ENCODE measurements around the gene CLMN. TPM values are rescaled to one million over a fixed set of nuclear protein-coding genes. Genes with fewer than 3 reads are reported as not detected.
A peak's percentile ranks its signal among the peaks of the same experiment; 100 is the strongest.
"Not testable (repeated sequence)": the region's sequence is repeated elsewhere in the genome, so short reads cannot be mapped to it uniquely, and the experiment has no call there.

CLMN gene
- total RNA-seq, 1 donor from 2014 or later = 0.26 TPM

- DNase-seq (ENCODE audit: low read depth in 2 of 2) = peak in 1 of 2 donors; percentile 39
Measured at GRCh38 chr14:95196268-95196667, 123.4 kb downstream of the CLMN start.

GRCh38 chr14:95195031-95195430 is 124.7 kb downstream of the CLMN start:
- no peak for DNase-seq (ENCODE audit: low read depth in 2 of 2)

GRCh38 chr14:95193081-95193480 is 126.6 kb downstream of the CLMN start:
- no peak for DNase-seq (ENCODE audit: low read depth in 2 of 2)

- DNase-seq (ENCODE audit: low read depth in 2 of 2) = no peak
Measured at GRCh38 chr14:95192311-95192710, 127.4 kb downstream of the CLMN start.

GRCh38 chr14:95191445-95192199 is 128.1 kb downstream of the CLMN start:
- DNase-seq (ENCODE audit: low read depth in 2 of 2) = peak; percentile 26 to 37

- DNase-seq (ENCODE audit: low read depth in 2 of 2) = no peak
Measured at GRCh38 chr14:95190857-95191256, 128.9 kb downstream of the CLMN start.

- no peak for DNase-seq (ENCODE audit: low read depth in 2 of 2)
Measured at GRCh38 chr14:95190346-95190840, 129.3 kb downstream of the CLMN start.

GRCh38 chr14:95189367-95190132 is 130.2 kb downstream of the CLMN start:
- DNase-seq (ENCODE audit: low read depth in 2 of 2) = no peak

- no peak for DNase-seq (ENCODE audit: low read depth in 2 of 2)
Measured at GRCh38 chr14:95188380-95188779, 131.3 kb downstream of the CLMN start.

GRCh38 chr14:95185767-95186392 is 133.8 kb downstream of the CLMN start:
- no peak for DNase-seq (ENCODE audit: low read depth in 2 of 2)

- DNase-seq (ENCODE audit: low read depth in 2 of 2) = peak in 1 of 2 donors; percentile 12
Measured at GRCh38 chr14:95185033-95185766, 134.5 kb downstream of the CLMN start.

GRCh38 chr14:95184413-95184790 is 135.3 kb downstream of the CLMN start:
- peak in 1 of 2 donors; percentile 28 for DNase-seq (ENCODE audit: low read depth in 2 of 2)

- DNase-seq (ENCODE audit: low read depth in 2 of 2) = peak in 1 of 2 donors; percentile 78
Measured at GRCh38 chr14:95183532-95184412, 135.9 kb downstream of the CLMN start.

GRCh38 chr14:95183082-95183481 is 136.6 kb downstream of the CLMN start:
- DNase-seq (ENCODE audit: low read depth in 2 of 2) = no peak

GRCh38 chr14:95182379-95182778 is 137.3 kb downstream of the CLMN start:
- no peak for DNase-seq (ENCODE audit: low read depth in 2 of 2)

GRCh38 chr14:95180966-95181741 is 138.6 kb downstream of the CLMN start:
- DNase-seq (ENCODE audit: low read depth in 2 of 2) = no peak

- not testable (repeated sequence) for DNase-seq (ENCODE audit: low read depth in 2 of 2)
Measured at GRCh38 chr14:95175670-95176069, 144.0 kb downstream of the CLMN start.

GRCh38 chr14:95174184-95174792 is 145.4 kb downstream of the CLMN start:
- DNase-seq (ENCODE audit: low read depth in 2 of 2) = peak in 1 of 2 donors; percentile 23

- DNase-seq (ENCODE audit: low read depth in 2 of 2) = no peak
Measured at GRCh38 chr14:95173518-95173917, 146.2 kb downstream of the CLMN start.

All from dermis microvascular lymphatic vessel endothelial cell (primary cell).